ENCODE measurements around the gene SFXN2.

DNA sequence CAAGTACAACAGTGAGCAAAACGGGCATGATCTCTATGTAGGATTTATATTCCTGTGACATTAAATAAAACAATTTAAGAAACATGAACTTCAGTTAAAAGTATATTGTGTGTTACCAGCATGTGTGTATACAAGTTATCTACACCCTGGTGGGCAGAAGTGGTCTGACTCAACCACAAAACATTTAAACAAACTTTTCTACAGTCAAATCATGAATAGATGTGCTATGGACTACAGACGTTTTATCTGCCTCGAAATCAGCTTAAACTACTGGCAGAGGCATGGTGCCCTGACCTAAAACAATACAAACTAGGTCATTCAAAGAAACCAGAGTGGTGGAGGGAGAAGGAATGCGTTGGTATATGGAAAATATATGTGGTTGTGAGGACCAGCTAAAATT lies 3.8 kb upstream of the SFXN2 start:
- TF ChIP-seq, protein P1, sequence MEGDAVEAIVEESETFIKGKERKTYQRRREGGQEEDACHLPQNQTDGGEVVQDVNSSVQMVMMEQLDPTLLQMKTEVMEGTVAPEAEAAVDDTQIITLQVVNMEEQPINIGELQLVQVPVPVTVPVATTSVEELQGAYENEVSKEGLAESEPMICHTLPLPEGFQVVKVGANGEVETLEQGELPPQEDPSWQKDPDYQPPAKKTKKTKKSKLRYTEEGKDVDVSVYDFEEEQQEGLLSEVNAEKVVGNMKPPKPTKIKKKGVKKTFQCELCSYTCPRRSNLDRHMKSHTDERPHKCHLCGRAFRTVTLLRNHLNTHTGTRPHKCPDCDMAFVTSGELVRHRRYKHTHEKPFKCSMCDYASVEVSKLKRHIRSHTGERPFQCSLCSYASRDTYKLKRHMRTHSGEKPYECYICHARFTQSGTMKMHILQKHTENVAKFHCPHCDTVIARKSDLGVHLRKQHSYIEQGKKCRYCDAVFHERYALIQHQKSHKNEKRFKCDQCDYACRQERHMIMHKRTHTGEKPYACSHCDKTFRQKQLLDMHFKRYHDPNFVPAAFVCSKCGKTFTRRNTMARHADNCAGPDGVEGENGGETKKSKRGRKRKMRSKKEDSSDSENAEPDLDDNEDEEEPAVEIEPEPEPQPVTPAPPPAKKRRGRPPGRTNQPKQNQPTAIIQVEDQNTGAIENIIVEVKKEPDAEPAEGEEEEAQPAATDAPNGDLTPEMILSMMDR (IDR thresholded peaks at IDR 0.05; ENCODE audit: insufficient read depth, low read depth, low read length) = no peak
- TF ChIP-seq EZH2 (IDR thresholded peaks at IDR 0.05; ENCODE audit: insufficient read depth, low read length) = no peak
